K562 (cell line): ENCODE measurements around the gene DPH7.

Experiments
- AFF1 ChIP-seq, 2 experiments: fragments of 450-650 bp; IDR thresholded peaks; 2 replicates each; pipeline ENCODE4 v1.6.1; 2018; ENCODE audit warnings: mild to moderate bottlenecking in 2 of 2, low read depth in 1 of 2; ENCODE audit not compliant: partially characterized antibody in 2 of 2
- JUN ChIP-seq, 2 experiments: sonication (generic) in 1 of 2; formaldehyde crosslinking in 1 of 2; IDR thresholded peaks; 2 replicates each; pipeline versions ENCODE4 v1.6.1 to v1.8.0; 2012 to 2022; ENCODE audit warnings: borderline replicate concordance in 2 of 2, mild to moderate bottlenecking in 2 of 2, improper control_type of control experiment in 1 of 2, low read depth in 1 of 2, low read length in 1 of 2, missing genetic modification reagents in 1 of 2
- TF ChIP-seq, protein P1 (sequence below), 3 experiments: IDR thresholded peaks in 2 of 3; conservative IDR thresholded peaks in 1 of 3; 2 replicates each; pipeline ENCODE4 v1.5.1; 2011 to 2012; ENCODE audit warnings: low read length in 3 of 3, mild to moderate bottlenecking in 3 of 3, control low read depth in 2 of 3, improper control_type of control experiment in 1 of 3, inconsistent platforms in 1 of 3, low read depth in 1 of 3, mixed read lengths in 1 of 3, moderate library complexity in 1 of 3; ENCODE audit not compliant: insufficient read depth in 2 of 3
- TF ChIP-seq, protein P2 (sequence below): fragments of 250-450 bp; sonication (Bioruptor Pico); IDR thresholded peaks from 2 replicates; pipeline ENCODE4 v1.8.0; 2021; ENCODE audit warnings: moderate library complexity, mild to moderate bottlenecking, inconsistent platforms

DNA sequence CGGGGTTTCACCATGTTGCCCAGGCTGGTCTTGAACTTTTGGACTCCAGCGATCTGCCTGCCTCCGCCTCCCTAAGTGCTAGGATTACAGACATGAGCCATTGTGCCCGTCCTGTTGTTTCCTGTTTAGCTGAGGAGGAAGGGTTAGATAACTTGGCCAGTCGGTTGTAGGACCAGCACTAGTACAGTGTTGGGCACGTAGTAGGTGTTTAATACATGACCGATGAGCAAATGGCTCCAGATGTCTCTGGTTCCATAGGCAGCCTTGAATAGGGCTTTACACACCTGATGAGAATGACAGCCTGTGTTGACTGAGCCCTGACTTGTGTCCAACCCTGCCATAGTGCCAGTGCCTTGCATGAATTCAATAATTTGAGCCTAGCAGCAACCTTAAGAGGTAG lies 41.9 kb upstream of the DPH7 start:
- TF ChIP-seq, protein P1, sequence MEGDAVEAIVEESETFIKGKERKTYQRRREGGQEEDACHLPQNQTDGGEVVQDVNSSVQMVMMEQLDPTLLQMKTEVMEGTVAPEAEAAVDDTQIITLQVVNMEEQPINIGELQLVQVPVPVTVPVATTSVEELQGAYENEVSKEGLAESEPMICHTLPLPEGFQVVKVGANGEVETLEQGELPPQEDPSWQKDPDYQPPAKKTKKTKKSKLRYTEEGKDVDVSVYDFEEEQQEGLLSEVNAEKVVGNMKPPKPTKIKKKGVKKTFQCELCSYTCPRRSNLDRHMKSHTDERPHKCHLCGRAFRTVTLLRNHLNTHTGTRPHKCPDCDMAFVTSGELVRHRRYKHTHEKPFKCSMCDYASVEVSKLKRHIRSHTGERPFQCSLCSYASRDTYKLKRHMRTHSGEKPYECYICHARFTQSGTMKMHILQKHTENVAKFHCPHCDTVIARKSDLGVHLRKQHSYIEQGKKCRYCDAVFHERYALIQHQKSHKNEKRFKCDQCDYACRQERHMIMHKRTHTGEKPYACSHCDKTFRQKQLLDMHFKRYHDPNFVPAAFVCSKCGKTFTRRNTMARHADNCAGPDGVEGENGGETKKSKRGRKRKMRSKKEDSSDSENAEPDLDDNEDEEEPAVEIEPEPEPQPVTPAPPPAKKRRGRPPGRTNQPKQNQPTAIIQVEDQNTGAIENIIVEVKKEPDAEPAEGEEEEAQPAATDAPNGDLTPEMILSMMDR (IDR thresholded peaks at IDR 0.05 in 2 of 3, conservative IDR thresholded peaks at IDR 0.05 in 1 of 3; ENCODE audit: insufficient read depth in 2 of 3, low read depth in 1 of 3, low read length in 3 of 3), result no peak
- no peak for TF ChIP-seq JUN (IDR thresholded peaks at IDR 0.05; ENCODE audit: borderline replicate concordance, low read depth, low read length)
- TF ChIP-seq JUN (CRISPR knock-in tag; IDR thresholded peaks at IDR 0.05; ENCODE audit: borderline replicate concordance), result no peak
- TF ChIP-seq AFF1 (IDR thresholded peaks at IDR 0.05; ENCODE audit: low read depth in 1 of 2, partially characterized antibody in 2 of 2), result no peak
- TF ChIP-seq, protein P2, sequence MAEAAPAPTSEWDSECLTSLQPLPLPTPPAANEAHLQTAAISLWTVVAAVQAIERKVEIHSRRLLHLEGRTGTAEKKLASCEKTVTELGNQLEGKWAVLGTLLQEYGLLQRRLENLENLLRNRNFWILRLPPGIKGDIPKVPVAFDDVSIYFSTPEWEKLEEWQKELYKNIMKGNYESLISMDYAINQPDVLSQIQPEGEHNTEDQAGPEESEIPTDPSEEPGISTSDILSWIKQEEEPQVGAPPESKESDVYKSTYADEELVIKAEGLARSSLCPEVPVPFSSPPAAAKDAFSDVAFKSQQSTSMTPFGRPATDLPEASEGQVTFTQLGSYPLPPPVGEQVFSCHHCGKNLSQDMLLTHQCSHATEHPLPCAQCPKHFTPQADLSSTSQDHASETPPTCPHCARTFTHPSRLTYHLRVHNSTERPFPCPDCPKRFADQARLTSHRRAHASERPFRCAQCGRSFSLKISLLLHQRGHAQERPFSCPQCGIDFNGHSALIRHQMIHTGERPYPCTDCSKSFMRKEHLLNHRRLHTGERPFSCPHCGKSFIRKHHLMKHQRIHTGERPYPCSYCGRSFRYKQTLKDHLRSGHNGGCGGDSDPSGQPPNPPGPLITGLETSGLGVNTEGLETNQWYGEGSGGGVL, result no peak
